SIG-M5 treated with dmso at 0.1 percent for 504 hours (cell line): ENCODE results near the gene SDC1.

Experiments
- DNase-seq: peaks from one replicate; lab custom pipeline; 2025; ENCODE audit not compliant: unreplicated experiment; lab: John Stamatoyannopoulos, UW

SDC1 gene

GRCh38 chr2:20215183-20216040 lies 9.5 kb downstream of the SDC1 start:
- no peak for DNase-seq

DNA sequence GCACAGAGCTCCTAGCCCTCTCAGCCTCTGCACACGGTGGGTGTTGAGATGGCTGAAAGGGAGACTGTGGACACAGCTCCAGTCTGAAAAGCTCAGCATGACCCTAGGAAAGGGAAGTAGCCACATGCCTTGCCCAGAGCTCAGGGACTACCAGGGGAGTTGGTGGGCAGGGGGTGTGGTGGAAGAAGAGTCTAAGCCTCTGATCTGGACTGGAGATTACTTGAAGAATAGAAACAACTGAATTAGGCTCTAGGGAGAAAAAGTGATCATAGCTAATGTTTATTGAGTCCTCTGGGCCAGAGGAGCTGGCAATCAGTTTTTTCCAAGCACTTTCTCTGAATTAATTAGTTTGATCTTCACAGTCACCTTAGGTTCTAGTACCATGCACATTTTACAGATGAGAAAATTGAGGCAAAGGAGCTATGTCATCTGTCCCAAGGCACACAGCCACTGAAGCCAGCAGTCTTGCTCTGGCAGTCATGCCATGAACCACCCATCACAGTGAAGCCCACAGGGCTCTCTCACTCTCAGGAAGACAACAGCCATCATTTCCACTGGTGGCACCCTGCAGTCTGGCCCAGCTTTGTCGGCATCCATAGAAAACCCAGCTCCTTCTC lies 10.3 kb downstream of the SDC1 start:
- no peak for DNase-seq

GRCh38 chr2:20213651-20214565 lies 11.0 kb downstream of the SDC1 start:
- no peak for DNase-seq

DNA sequence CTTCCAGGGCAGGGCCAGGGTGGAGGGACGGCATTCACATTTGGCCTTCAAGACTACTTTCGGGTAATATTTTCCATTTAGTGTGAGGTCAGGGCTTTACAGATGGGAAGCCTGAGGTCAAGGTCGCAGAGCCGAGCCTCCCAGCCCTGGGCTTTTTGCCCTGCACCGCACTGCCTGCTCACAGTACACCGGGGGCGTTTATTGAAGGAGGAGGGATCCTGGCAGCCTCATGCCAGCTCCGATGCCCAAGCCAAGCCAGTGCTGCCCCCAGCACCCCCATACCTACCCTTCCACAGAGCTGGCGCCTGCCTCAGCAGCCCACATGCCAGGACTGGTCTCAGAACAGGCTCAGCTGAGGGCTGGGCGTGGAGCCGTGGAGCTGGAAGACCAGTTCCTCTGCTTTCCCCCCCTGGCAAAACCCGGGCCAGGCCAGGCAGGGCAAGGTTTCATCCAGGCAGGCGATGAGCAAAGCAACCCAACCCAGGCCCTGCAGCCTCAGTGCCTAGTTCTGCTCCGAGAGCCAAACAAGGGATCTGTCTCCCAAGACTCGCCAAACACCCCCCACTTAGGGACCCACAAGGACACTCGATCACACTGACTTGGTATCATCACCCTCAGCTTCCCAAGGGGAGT lies 11.9 kb downstream of the SDC1 start:
- peak; percentile 28 for DNase-seq

GRCh38 chr2:20212459-20212870 lies 12.5 kb downstream of the SDC1 start:
- DNase-seq: no peak

DNA sequence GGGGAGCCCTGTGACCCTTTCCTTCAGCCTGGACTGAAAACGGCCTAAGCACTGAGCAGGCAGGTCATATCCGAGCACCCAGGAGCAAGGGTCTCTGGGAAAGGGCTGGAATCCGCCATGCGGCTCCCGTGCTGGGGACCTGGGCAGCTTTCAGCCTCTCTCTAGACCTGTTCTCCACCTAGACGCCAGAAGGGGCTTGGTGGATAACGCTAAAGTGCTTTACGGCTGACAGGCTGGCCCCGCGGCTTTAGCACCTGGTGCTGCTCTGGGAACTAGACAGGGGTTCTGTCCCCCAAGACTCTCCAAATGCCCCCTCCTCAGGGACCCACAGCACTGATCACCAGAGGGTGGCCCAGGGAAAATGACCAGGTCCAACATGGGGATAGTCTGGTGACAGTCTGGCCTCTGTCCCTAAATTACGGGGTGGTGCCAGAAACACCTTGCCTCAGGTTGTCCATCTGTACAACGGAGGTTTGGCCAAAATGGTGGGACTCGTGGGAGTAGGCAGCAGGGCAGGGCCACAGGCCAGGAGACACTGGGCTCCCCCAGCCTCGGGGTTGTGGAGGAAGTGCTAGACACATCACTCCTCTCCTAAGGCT lies 13.0 kb downstream of the SDC1 start:
- DNase-seq: no peak

DNA sequence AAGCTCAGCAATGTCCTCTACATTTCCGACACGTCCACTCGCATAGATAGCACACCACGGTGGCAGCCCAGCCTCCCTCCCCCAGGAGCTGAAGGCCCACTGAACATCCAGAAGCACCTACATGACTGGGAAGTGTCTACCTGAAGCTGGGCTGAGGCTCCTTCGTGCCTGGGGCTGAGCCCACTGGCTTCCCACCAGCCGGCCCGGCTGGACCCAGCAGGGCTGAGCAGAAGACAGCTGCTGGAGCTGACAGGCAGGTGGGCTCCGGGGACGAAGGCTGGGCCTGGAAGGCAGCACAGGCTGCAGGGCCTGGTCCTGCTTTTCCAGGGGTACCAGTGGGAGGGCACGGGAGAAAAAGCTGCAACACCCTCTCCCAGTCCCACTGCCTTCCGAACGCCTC lies 13.5 kb downstream of the SDC1 start:
- DNase-seq: no peak

- no peak for DNase-seq
These were observed 14.5 kb downstream of the SDC1 start for GRCh38 chr2:20210462-20210861.

DNA sequence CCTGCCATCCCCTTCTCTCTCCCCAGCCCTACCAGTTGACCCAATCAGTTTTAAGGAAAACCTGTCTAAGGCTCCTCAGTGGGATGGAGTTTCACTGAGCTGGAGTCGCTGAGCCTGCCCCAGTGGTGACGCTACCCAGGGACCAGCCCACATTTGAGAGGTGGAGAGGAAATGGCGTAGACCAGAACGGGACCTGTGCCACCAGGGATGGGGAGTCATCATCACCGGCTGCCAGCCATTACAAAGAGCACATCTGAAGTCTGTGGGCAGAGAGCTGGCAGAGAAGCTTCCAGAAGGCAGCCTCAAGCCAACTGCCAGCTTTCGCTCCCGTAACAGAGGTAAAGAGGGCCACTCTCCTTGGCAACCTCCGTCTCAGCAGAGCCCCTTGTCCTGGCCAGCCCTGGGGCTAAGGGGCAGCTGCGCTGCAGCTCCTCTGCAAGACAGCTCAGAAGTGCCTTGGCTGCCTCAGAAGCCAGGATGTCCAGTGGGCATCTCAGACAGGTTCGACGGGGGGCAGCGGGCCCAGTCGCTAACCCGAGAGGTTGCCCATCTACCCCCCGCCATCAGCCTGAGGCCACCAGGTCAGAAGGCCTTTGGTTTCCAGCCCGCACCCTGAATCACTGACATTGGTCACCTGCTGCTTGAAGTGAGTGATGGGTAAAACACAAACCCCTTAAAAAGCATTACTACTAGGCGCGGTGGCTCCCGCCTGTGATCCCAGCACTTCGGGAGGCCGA lies 15.4 kb downstream of the SDC1 start:
- DNase-seq: no peak

DNA sequence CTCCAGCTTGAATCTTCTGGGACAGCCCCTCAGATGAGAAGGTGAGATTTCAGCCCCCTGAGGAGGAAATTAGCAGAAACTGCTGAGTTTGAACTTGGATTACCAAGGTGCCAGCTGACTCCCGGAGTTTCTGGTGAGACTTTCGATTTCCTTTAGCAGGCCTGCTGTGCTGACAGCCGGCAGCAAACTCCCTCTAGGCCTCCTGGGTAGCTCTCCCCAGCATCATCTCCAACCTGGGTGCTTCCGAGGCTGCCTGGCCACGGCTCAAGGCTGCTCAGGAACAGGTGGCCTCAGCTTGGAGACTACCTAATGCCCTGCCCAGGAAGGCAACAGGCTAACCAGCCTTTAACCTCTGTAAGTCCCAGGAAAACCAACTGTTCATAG lies 16.5 kb downstream of the SDC1 start:
- DNase-seq: no peak

DNA sequence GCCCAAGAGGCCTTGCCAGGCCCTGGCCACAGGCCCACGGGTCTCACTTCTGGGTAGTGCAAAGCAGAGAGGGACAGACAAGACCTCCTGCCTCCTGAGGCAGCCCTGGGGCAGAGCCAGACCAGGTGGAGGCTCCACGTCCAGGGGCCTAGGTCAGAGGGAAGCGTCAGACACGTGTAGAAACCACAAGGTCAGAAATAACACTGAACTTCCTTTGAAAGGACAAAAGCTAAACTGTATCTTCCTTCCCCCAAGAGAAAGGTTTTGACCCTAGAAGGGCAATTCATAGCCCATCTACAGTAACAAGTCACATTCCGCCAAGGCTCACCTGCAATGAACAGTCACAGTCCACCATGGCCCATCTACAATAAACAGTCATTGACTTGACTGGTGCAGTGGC lies 17.9 kb downstream of the SDC1 start:
- DNase-seq: no peak

DNA sequence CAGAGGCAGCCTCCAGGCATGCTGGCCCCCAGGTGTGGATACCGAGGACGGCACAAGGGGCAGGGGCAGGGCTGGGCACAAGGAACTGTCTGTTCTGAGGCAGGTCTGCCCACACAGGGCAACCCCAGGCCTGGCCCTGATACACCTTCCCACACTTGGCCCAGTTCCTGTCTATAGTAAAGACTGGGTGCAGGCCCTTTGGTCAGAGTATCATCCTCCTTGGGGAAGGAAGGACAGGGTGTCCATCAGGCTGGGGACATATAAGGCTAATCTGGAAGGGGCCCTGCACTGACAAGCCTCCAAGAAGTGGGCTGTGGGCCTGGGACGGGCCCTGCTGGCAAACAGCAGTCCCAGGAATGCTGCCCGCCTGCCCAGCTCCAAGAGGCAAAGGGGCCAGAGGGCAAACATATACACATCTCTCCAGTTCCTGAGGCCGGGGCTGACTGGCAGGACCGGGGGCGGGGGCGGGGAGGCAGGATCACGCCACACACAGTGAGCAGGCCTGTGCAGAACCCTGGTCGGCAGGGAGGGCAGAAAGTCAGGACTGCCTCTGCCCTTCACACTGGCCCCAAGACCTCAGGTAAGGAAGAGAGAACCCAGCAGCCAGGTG lies 18.9 kb downstream of the SDC1 start:
- no peak for DNase-seq

- no peak for DNase-seq
These were observed 19.9 kb downstream of the SDC1 start for GRCh38 chr2:20205069-20205468.

GRCh38 chr2:20203521-20204225 lies 21.3 kb downstream of the SDC1 start:
- DNase-seq: no peak

DNA sequence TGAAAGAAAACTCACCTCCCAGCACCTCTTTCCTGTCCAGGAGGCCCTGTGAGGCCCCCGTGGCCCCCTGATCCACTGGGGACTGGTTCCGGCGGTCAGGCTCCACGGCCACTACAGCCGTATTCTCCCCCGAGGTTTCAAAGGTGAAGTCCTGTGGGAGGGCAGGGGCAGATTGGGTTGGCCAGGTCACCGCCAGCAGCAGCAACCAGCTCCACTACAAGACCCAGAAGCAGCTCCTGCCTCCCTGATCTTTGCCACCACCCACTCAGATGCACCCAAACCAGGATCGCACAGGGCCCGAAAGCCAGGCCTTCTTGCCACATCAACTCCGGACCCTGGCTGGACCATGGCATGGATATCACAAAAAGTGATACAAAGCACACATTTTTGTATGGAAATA lies 21.9 kb downstream of the SDC1 start:
- no peak for DNase-seq

DNA sequence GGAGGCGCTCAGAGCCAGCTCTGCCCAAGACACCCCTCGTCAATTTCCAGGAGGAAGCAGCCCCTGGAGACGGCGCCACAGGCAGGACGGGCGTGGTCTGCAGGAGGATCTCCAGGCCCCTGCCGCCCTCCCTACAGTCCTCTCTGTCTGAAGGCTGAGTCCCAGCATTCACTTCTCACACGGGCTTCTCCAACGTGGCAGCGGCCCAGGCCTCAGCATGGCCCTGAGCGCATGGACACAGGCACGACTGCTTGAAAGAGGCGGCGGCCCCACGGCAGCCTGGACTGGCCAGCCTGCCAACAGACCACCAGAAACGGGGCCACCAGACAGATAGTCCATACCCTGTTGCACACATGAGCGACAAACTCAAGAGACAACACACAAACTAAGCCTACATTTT lies 23.3 kb downstream of the SDC1 start:
- no peak for DNase-seq

- no peak for DNase-seq
These were observed 24.0 kb downstream of the SDC1 start for GRCh38 chr2:20200697-20201555.

DNA sequence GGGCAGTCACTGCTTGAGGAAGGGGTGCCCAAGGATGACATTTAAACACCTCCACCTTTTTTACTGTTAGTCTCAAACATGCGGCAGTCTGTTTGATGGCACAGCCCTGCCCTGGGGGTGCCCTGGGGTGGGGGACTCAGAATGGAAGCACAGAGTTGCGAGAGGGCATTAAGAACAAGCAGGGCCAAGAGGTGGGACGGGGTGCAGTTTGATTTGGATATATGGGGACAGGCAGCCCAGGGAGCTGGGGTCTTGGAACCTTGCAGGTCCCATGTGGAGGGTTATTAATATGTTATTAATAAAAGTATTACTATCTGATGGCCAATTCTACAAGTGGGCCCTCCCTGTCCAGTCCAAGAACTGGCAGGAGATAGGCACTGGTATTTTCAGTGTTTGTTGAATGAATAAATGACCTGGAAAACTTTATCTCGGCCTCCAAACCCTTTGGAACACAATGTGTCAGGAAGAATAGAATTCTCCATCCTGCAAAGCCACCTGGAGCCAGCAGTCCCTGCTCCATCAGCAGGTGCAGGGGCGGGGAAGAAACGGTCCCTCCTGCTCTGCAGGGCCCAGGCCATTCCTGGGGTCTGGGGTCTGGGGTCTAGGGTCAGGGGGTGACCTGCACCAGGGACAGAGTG lies 25.2 kb downstream of the SDC1 start:
- no peak for DNase-seq
